Glutamatergic neuron (in vitro differentiated cells): ENCODE measurements around the gene ALOX12B. TPM values are rescaled to one million over a fixed set of nuclear protein-coding genes. Genes with fewer than 3 reads are reported as not detected.

ENCODE experiments used
- DNase-seq: peaks from one replicate; pipeline ENCODE4 v3.0.0; 2022
- H3K27ac Mint-ChIP-seq: one replicate; pipeline ENCODE4 v1.8.0; 2020; ENCODE audit warnings: mild to moderate bottlenecking, mixed read lengths, inconsistent platforms; ENCODE audit not compliant: unreplicated experiment
- H3K27me3 Mint-ChIP-seq: one replicate; pipeline ENCODE4 v1.8.0; 2020; ENCODE audit warnings: mild to moderate bottlenecking, moderate library complexity, mixed read lengths, inconsistent platforms; ENCODE audit not compliant: unreplicated experiment
- H3K36me3 Mint-ChIP-seq: one replicate; pipeline ENCODE4 v1.8.0; 2020; ENCODE audit warnings: mild to moderate bottlenecking, mixed read lengths, inconsistent platforms; ENCODE audit not compliant: unreplicated experiment
- H3K4me1 Mint-ChIP-seq: one replicate; pipeline ENCODE4 v1.8.0; 2020; ENCODE audit warnings: mild to moderate bottlenecking, low read depth, mixed read lengths, inconsistent platforms; ENCODE audit not compliant: unreplicated experiment
- H3K4me3 Mint-ChIP-seq: one replicate; pipeline ENCODE4 v1.8.0; 2020; ENCODE audit warnings: mild to moderate bottlenecking, mixed read lengths, inconsistent platforms; ENCODE audit not compliant: unreplicated experiment
- H3K9me3 Mint-ChIP-seq: one replicate; pipeline ENCODE4 v1.8.0; 2020; ENCODE audit warnings: mild to moderate bottlenecking, moderate library complexity, mixed read lengths, inconsistent platforms; ENCODE audit not compliant: unreplicated experiment
- CTCF ChIP-seq: fragments of 200-600 bp; sonication (generic); IDR thresholded peaks from one replicate; pipeline ENCODE4 v1.5.0; 2021; ENCODE audit not compliant: partially characterized antibody, unreplicated experiment
- total RNA-seq: library from RNA; stranded (reverse); fragmentation: NEBNext Ultra II Directional; extraction: Animal tissue kit (Norgen Biotek cat#: 25700); gene quantifications from one replicate; pipeline ENCODE4 v1.2.1, GENCODE V29; 2021; ENCODE audit not compliant: unreplicated experiment

The ALOX12B gene
- total RNA-seq, 1 donor from 2014 or later = not detected

DNA sequence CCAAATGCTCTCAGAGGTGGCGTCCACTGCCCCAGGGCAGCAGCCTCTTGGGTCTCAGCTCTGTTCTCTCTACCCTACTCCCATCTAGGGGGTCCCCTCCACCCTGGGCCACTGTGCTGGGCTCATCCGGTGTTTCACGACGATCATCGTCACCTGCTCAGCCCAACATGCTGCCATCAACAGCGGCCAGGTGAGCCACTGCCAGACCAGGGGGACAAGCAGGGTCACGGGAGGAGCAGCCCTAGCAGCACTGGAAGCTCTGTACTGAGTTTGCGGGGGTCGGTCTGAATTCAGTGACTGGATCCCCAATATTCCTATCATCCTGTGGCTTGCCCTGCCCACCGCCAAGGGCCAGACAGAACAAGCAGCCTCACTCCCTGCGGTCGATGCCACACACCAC is 16.0 kb downstream of the ALOX12B start:
- Mint-ChIP-seq H3K27ac (no peak overlapping the region), H3K27me3 (peaks cover 37% of the 10 kb centered on the region), H3K9me3 (peaks cover 7% of the 10 kb centered on the region), H3K4me3 (no peak overlapping the region), H3K4me1 (peaks cover 6% of the 10 kb centered on the region), H3K36me3 (no peaks in the 10 kb centered on the region)
- DNase-seq = no peak
- no peak for TF ChIP-seq CTCF

DNA sequence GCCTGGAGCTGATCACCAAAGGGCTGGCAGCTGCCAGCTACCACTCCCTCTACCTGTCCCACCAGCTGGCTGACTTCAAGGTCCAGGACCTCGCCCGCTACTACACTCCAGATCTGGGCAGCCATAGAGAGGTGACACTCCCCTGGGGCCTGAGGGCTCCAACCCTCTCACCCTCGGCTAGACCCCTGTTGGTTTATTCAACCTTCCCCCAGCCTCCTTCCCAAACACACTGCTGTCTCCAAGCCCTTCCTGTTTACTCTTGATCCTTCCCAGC is 18.0 kb downstream of the ALOX12B start:
- Mint-ChIP-seq H3K27me3 (peaks cover 29% of the 10 kb centered on the region), H3K36me3 (no peaks in the 10 kb centered on the region), H3K4me3 (no peak overlapping the region), H3K4me1 (peaks cover 6% of the 10 kb centered on the region), H3K9me3 (peaks cover 3% of the 10 kb centered on the region), H3K27ac (no peak overlapping the region)
- no peak for TF ChIP-seq CTCF
- no peak for DNase-seq

GRCh38 chr17:8068736-8069586 is 18.6 kb downstream of the ALOX12B start:
- no peak for DNase-seq
- peaks cover 32% of the 10 kb centered on the region for H3K27me3 Mint-ChIP-seq
- H3K27ac Mint-ChIP-seq = no peak overlapping the region
- no peaks in the 10 kb centered on the region for H3K36me3 Mint-ChIP-seq
- H3K4me1 Mint-ChIP-seq = peaks cover 6% of the 10 kb centered on the region
- no peak for TF ChIP-seq CTCF
- H3K4me3 Mint-ChIP-seq = no peak overlapping the region
- peaks cover 2% of the 10 kb centered on the region for H3K9me3 Mint-ChIP-seq

DNA sequence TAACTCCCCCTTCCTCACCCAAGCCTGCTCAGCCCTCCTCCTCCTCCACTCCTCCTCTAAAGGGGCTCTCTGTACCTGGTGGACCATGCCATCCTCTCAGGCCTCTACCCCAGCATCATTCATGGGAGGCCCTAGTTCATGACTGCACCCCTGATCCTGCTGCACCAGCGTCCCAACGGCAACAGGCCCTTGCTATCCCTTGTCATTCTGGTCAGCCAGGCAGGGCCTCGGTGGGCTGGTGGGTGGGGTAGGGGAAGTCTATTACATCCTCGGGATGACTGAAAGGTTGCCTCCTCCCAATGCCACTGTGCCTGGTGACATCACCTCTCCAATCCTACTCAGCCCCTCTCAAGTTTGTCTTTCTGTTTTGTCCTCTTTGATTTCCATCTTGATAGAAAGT is 19.7 kb downstream of the ALOX12B start:
- Mint-ChIP-seq H3K4me1 (peaks cover 2% of the 10 kb centered on the region), H3K36me3 (no peaks in the 10 kb centered on the region), H3K27ac (no peak overlapping the region), H3K4me3 (no peak overlapping the region), H3K9me3 (peaks cover 2% of the 10 kb centered on the region), H3K27me3 (peaks cover 31% of the 10 kb centered on the region)
- no peak for DNase-seq
- TF ChIP-seq CTCF = no peak
